Measurements from ENCODE around the gene SECISBP2L. TPM values are rescaled to one million over a fixed set of nuclear protein-coding genes. Genes with fewer than 3 reads are reported as not detected.
A peak's percentile ranks its signal among the peaks of the same experiment; 100 is the strongest.
"Not testable (repeated sequence)": the region's sequence is repeated elsewhere in the genome, so short reads cannot be mapped to it uniquely, and the experiment has no call there.

The SECISBP2L gene
- total RNA-seq, 1 experiment from 2014 or later, result 12.3 TPM

- DNase-seq (ENCODE audit: low spot score), result no peak
- in situ Hi-C loops (cut with HindIII; ENCODE audit: low sequenced_read_pairs), result no loop called here
Measured at GRCh38 chr15:48972750-48973503, 73.3 kb downstream of the SECISBP2L start.

- DNase-seq (ENCODE audit: low spot score); in situ Hi-C loops (cut with HindIII; ENCODE audit: low sequenced_read_pairs): not testable (repeated sequence)
Measured at GRCh38 chr15:48970926-48971325, 75.3 kb downstream of the SECISBP2L start.

GRCh38 chr15:48968066-48968465, 78.2 kb downstream of the SECISBP2L start:
- in situ Hi-C loops (cut with HindIII; ENCODE audit: low sequenced_read_pairs), result no loop called here

GRCh38 chr15:48967336-48967735, 78.9 kb downstream of the SECISBP2L start:
- in situ Hi-C loops (cut with HindIII; ENCODE audit: low sequenced_read_pairs), result no loop called here
- DNase-seq (ENCODE audit: low spot score), result no peak

More at GRCh38 chr15:48968066-48968465, 78.2 kb downstream of the SECISBP2L start:
- DNase-seq (ENCODE audit: low spot score), result no peak

GRCh38 chr15:48966595-48967301, 79.5 kb downstream of the SECISBP2L start:
- in situ Hi-C loops (cut with HindIII; ENCODE audit: low sequenced_read_pairs), result no loop called here
- DNase-seq (ENCODE audit: low spot score), result no peak

- no peak for DNase-seq (ENCODE audit: low spot score)
- in situ Hi-C loops (cut with HindIII; ENCODE audit: low sequenced_read_pairs), result no loop called here
Measured at GRCh38 chr15:48965972-48966371, 80.3 kb downstream of the SECISBP2L start.

GRCh38 chr15:48964898-48965297, 81.3 kb downstream of the SECISBP2L start:
- in situ Hi-C loops (cut with HindIII; ENCODE audit: low sequenced_read_pairs), result no loop called here

GRCh38 chr15:48963524-48964113, 82.6 kb downstream of the SECISBP2L start, which contains the start of gene SHC4:
TSS of gene SHC4 (minus strand) at chr15:48963919. CDS start at chr15:48963015, 904 bp downstream.
- peak; percentile 87 for DNase-seq (ENCODE audit: low spot score)
- in situ Hi-C loops (cut with HindIII; ENCODE audit: low sequenced_read_pairs), result no loop called here

More at GRCh38 chr15:48964898-48965297, 81.3 kb downstream of the SECISBP2L start:
- DNase-seq (ENCODE audit: low spot score), result no peak

GRCh38 chr15:48962662-48963523, 83.4 kb downstream of the SECISBP2L start:
- in situ Hi-C loops (cut with HindIII; ENCODE audit: low sequenced_read_pairs), result no loop called here
- DNase-seq (ENCODE audit: low spot score), result peak; percentile 51

- DNase-seq (ENCODE audit: low spot score), result no peak
- in situ Hi-C loops (cut with HindIII; ENCODE audit: low sequenced_read_pairs), result no loop called here
Measured at GRCh38 chr15:48955967-48956366, 90.3 kb downstream of the SECISBP2L start.

GRCh38 chr15:48955370-48955769, 90.9 kb downstream of the SECISBP2L start:
- DNase-seq (ENCODE audit: low spot score), result no peak

GRCh38 chr15:48954538-48954937, 91.7 kb downstream of the SECISBP2L start:
- DNase-seq (ENCODE audit: low spot score), result no peak
- in situ Hi-C loops (cut with HindIII; ENCODE audit: low sequenced_read_pairs), result no loop called here

More at GRCh38 chr15:48955370-48955769, 90.9 kb downstream of the SECISBP2L start:
- in situ Hi-C loops (cut with HindIII; ENCODE audit: low sequenced_read_pairs), result no loop called here

- in situ Hi-C loops (cut with HindIII; ENCODE audit: low sequenced_read_pairs), result no loop called here
- DNase-seq (ENCODE audit: low spot score), result no peak
Measured at GRCh38 chr15:48946840-48947187, 99.4 kb downstream of the SECISBP2L start.

GRCh38 chr15:48946074-48946839, 100.0 kb downstream of the SECISBP2L start:
- no peak for DNase-seq (ENCODE audit: low spot score)
- in situ Hi-C loops (cut with HindIII; ENCODE audit: low sequenced_read_pairs), result no loop called here

GRCh38 chr15:48945386-48945785, 100.9 kb downstream of the SECISBP2L start:
- no peak for DNase-seq (ENCODE audit: low spot score)
- in situ Hi-C loops (cut with HindIII; ENCODE audit: low sequenced_read_pairs), result no loop called here

GRCh38 chr15:48941904-48942303, 104.3 kb downstream of the SECISBP2L start:
- in situ Hi-C loops (cut with HindIII; ENCODE audit: low sequenced_read_pairs), result no loop called here
- DNase-seq (ENCODE audit: low spot score), result no peak

GRCh38 chr15:48940508-48940907, 105.7 kb downstream of the SECISBP2L start:
- no peak for DNase-seq (ENCODE audit: low spot score)
- in situ Hi-C loops (cut with HindIII; ENCODE audit: low sequenced_read_pairs), result no loop called here

- in situ Hi-C loops (cut with HindIII; ENCODE audit: low sequenced_read_pairs), result no loop called here
- no peak for DNase-seq (ENCODE audit: low spot score)
Measured at GRCh38 chr15:48939648-48940047, 106.6 kb downstream of the SECISBP2L start.

Data from G401 (cell line).